ENCODE results near the gene CLEC20A.

The CLEC20A gene

DNA sequence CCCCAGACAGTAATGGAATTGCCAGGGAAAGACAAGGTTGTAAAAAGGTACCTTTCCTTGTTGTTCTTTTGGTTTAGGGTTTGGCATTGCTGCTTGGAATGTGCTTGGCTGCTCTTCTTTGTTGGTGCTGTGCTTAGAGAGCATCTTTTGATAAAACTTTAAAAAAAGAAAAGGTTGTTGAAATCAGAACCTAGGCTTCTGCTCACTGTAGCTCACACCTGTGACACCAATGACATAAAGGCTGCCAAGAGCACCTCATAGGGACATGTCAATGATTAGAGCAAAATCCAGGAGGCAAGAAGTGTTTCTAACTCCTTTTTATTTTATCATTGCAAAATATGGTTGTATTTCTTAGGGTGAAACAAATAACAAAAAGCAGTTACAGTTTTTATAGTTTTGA, 28.9 kb downstream of the CLEC20A start:
- DNase-seq: no peak

DNA sequence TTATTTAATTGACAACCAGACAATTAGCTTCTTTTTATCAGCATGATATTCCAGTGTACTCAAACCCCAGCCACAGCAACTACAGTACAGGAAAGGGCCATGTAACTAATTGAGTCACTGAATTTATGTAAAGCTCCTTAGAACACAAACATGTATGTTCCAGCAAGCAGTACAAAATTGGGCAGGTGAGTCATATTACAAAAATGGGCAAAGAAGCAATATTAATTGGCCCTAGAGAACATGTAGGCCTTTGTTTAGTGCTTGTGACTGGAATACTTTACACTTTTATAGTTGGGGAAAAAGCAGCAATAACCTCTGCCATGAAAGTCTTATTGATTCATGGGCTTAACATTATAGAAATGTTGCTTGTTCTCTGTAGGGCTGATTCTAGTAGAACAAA, 31.8 kb downstream of the CLEC20A start:
- no peak for DNase-seq

DNA sequence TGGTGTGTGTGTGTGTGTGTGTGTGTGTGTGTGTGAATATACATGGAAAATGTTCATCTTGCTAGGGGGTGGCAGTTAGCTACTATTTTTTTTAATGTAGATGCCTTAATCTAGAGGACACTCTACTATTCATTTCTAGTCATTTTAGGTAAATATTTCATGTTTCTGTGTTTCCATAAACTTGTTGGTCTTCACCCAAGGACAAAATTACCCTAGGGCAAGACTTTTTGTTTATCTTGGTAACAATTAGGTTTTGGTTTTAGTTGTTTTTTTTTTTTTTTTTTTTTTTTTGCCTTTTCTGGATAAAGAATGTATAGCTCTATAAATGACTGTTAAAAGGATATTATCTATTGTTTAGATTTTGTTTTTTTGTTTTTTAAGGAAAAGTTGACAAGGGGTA, 32.2 kb downstream of the CLEC20A start:
- no peak for DNase-seq

DNA sequence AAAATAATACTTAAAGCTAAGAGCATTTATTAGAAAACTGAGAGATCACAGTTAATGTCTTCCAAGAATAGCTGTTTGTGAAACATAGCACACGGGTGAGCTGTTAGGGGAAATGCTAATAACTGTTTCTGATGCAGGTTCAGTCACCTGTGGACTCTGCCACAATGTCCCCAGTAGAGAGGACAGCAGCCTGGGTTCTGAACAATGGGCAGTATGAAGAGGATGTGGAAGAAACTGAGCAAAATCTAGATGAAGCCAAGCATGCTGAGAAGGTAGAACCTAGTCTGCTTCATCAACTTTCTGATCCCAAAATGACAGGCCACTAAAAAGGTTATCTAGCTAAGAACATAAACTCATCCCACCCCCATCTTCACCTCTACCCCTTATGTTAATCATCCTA, 32.6 kb downstream of the CLEC20A start:
- no peak for DNase-seq

DNA sequence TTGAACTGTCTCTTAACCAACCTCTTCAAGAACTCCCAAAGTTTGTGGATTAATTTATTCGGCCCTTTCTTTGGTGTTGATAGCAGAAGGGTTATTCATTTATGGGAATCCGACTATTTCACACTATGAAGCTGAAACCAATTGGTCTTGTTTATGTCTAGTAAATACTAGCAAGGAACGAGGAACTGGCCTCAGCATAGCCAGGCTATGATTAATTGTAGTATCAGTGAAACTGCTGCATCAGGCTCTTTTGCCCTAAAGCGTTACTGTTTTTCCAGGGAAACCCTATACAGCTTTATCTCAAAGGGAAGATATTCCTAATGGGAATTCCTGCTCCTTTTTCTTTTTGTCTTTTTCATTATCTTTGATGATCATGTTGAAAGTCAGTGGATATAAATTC, 35.1 kb downstream of the CLEC20A start:
- no peak for DNase-seq

DNA sequence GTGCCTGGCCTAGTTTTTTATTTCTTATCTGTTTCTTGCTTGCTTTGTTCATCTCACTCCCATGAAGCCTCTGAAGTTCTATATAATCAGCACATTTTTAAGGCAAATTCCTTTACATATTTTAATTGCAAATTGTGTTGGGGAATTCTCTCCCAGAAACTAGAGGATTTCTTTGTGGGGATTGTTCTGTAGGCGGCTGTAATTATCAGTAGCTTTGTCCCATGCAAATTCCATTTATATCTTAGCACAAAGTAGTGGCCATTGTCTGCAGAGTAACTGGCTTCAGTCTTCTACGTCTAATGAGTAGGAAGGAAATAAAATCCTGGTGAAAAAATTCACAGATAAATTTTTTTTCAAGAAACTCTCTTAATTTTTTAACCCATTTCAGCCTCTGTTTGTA, 35.7 kb downstream of the CLEC20A start:
- no peak for DNase-seq

DNA sequence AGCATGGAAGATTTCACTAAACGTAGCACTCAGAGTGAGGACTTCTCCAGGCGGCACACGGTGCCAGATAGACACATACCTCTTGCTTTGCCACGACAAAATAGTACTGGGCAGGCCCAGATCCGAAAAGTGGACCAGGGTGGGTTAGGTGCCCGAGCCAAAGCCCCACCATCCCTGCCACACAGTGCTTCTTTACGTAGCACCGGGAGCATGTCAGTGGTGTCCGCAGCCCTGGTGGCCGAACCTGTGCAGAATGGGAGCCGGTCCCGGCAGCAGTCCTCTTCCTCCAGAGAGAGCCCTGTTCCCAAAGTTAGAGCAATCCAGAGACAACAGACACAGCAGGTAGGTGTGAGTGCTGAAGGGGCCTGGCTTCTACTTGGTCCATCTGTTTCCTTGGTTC, 38.6 kb downstream of the CLEC20A start:
- DNase-seq: no peak

DNA sequence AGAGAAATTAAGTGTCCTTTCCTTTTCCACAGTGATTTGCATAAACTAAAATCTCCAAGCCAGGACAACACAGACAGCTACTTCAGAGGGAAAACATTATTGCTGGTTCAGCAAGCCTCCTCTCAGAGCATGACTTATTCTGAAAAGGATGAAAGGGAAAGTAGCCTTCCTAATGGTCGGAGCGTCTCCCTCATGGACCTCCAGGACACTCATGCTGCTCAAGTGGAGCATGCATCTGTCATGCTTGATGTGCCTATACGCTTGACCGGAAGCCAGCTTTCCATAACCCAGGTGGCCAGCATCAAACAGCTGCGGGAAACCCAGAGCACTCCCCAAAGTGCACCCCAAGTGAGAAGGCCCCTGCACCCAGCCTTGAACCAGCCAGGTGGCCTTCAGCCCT, 39.1 kb downstream of the CLEC20A start:
- no peak for DNase-seq

DNA sequence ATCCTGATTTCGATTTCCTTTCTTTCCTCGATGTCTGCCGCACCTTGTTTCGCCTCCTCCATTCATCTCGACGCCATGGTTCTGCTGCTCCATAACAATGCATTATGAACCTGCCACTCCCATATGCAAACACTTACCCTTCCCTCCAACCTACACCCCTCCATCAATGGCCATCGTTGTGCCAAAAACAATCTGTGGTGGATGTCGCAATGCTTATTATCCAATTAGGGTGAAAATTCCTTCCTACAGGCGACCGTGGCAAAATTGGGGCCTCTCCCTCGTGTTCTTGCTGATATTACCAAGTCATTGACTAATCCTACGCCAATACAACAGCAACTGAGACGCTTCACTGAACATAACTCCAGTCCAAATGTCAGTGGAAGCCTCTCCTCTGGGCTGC, 40.3 kb downstream of the CLEC20A start:
- DNase-seq: no peak

DNA sequence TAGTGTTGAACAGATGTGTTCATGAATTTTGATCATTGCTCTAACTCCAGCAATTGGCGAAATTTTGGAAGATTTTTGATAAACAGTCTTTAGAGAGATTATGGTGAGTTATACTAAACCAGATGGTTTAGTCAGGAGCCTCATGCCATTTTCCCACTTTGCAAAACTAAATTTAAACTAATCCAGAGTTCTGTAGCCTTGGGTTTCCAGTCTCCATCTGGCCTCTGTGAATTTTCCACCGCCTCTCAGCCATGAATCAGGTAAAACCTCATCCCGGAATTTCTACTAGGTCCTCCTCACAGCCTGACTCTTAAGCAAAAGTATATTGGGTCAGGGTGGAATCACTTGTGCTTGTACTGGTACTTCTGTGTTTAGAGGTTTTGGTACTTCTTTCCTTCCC, 44.8 kb downstream of the CLEC20A start:
- DNase-seq: no peak

DNA sequence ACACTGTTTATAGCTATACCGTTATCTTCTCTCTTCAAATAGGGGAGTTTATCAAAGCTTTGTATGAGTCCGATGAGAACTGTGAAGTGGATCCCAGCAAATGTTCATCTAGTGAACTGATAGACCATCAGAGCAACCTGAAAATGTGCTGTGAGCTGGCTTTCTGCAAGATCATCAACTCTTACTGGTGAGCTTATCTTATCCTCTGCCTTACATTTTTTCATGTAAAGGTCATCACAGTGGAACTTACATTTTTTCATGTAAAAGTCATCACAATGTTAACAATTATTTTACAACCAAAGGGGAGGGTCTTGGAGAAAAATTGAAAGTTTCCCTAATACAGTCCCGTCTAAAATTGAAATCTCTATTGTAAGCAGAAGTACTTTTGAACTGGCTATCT, 45.2 kb downstream of the CLEC20A start:
- no peak for DNase-seq

DNA sequence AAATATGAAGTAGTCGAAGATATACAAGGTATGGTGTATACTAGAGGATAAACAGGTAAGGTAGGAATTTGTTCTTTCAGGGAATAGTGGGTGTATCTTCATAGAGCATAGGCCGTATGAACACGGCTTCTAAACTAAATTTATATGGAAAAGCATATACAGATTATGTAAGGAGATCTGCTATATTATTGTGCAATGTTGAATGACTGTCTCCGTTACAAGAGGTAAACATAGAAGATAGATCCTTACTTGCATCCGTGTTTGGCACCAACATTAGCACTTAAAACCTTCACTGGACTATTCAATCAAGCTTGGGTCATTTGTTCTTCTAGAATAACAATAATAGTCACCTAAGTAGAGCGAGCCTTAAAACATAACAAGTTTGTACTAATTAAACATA, 45.9 kb downstream of the CLEC20A start:
- DNase-seq: no peak

DNA sequence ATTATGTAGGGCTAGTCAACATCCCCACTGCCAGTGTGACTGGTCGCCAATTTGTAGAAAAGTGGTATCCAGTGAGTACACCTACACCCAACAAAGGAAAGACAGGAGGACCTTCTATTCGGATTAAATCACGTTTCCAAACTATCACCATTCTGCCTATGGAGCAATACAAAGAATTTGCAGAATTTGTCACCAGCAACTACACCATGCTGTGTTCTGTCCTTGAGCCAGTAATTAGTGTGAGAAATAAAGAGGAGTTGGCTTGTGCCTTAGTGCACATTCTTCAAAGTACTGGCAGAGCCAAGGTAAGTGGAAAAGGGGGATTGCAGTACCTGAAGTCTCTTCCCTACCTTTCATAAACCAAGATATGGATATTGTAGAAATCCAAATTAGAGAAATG, 53.8 kb downstream of the CLEC20A start:
- DNase-seq: no peak

DNA sequence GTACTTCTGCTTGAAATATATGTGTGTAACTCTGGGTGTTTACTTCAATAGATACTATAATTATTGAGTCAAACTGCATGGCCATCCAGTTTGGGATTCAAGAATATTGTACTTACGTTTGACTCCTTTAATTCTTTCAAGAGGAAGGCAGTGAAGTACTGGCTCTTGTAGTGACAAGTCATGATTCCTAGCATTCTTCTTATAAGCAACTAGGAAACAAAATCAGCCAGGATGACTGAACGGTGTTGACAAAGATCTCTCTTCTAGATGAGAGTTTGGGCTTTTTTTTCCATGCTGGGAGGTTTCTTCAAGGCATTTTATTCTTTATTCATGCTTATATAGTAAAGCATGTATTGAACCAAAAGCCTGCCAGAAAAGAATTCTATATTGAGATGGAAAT, 58.3 kb downstream of the CLEC20A start:
- no peak for DNase-seq

DNA sequence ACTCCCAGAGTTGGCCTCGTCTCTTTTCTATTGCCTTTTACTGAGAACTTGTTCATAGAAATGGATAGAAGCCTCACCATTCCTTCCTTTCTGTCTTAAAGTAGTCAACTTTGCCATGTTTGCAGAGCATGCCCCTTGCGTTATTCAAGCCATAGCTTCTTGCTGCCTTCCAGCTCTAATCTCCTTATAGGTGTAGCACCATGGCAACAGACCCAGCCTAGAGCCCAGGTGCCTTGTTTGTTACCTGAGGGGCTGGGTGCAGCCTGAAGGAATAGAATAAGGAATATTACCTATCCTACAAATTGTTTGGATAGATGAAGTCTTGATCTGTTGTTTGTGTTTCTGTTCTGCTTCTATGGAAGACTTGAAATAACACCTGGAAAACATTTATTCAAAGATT, 59.9 kb downstream of the CLEC20A start:
- DNase-seq: no peak

DNA sequence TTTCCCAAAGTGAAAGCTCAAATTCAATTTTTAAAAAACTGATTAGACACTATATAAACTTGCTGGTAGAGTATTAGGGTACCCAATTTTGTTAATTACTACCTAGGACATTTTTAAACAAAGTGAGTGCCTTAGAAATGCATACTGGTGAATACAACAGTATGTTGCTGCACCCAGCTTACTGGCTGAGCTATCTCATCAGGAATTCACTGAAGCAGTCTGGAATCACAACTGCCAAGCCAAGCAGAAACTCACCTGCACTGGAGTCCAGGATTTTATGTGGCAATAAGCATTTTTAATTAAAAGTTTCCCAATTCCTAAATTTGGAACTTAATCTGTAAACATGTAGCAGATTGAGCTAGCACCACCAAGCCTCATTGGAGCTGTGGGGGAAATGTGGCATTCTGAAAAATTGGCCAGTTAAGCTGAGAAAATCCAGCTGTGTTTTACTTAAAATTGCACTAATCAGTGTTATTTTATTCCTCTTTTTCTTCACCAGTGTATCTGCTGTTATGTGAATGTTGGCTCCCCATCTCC, 61.8 kb downstream of the CLEC20A start:
- DNase-seq: no peak

DNA sequence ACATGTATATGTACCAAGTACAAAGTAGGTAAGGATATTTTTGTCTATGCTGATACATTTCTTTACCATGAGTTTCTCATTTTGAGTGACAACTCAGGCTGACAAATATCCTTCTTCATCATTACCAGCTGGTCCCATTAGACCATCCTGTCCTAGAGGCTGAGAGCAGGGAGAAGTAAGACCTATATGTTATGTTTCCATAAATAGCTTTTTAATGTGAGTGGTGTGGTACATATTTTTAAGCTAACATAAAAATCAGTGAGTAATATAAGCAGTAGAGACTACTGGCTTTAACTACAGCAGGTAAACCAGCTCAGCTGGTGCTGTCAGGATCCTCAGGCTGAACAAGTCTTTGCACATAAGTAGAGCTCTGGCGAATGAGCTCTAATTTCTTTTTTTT, 62.4 kb downstream of the CLEC20A start:
- DNase-seq: no peak
